GM04504 (cell line): ENCODE data around the gene TGM2.

Experiments used
- DNase-seq: peaks from one replicate; pipeline ENCODE4 v3.0.0-alpha.2; 2012; ENCODE audit warnings: low read depth

The TGM2 gene

DNA sequence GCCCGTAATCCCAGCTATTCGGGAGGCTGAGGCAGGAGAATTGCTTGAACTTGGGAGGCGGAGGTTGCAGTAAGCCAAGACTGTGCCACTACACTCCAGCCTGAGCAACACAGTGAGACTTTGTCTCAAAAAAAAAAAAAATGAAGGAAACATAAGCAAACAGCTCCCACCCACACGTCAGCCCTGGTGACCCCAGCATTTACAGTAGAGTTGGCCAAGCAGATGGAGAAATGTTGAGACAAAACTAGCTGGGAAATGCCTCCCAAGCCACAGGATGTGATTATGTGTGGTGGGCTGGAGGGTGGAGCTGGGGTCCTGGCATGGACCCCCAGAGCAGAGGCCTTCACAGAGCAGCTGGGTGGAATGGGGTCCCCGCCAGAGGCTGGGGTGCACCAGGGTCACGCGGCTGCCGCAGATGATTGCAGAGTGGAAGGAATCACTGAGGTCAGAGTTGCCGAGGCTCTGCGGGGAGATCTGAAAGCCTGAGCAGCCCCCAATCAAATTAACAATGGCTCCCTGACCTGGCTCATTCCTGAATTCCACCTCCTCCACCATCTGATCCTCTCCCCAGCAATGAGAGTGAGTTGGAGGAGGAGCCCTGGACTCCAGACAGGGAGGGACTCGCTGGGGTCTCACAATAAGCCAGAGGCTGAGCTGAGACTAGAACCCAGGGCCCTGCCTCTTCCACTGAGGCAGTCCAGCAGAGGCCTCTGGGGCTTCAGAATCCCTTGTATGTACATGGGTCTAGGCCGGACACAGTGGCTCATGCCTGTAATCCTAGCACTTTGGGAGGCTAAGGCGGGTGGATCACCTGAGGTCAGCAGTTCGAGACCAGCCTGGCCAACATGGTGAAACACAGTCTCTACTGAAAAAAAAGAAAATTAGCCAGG, 34.7 kb upstream of the TGM2 start:
- no peak for DNase-seq

DNA sequence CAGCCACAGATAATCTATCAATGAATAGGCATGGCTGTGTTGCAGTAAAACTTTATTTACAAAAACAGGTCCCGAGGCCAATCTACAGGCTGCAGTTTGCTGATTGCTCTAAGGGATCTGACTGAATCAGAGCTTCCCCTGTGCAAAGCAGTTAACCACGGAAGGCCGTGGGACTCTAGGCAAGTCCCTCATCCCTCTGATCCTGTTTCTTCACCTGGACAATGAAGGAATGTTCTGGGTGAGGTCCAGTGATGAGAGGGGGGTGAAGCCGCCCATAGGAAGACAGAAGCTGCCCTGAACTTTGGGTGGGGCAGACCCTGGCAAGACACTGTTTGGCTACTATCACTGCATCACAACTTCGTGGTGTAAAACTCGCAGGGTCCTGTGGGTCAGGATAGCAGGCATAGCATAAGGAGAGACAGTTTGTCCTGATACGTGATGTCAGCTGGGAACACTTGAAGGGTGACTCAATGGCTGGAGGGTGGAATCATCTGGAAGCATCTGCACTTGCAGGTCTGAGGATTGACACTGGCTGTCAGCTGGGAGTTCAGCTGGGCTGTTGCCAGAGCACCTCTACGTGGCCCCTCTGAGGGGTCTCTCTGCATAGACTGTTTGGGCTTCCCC, 33.3 kb upstream of the TGM2 start:
- DNase-seq = no peak

GRCh38 chr20:38197619-38198018, 32.5 kb upstream of the TGM2 start:
- no peak for DNase-seq

- no peak for DNase-seq
These were observed 32.1 kb upstream of the TGM2 start for GRCh38 chr20:38197217-38197616.

DNA sequence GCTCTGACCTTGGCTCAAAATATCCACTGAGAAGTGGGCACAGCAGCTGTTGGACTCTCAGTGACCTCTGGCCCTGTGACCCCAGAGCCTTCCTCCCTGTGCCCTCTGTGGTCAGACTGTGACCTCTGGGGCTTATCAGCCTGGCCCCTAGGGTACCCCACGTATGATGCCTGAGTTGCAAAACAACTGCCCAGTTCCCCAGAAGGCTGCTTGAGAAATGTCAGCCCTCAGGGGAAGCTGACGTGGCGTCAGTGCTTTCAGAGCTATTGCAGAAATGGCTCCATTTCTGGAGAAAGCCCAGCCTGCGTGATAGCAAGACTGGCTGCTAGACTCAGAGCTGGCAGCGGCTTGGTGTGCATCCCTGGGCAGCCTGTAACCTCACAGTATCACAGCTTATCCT, 31.5 kb upstream of the TGM2 start:
- no peak for DNase-seq

DNA sequence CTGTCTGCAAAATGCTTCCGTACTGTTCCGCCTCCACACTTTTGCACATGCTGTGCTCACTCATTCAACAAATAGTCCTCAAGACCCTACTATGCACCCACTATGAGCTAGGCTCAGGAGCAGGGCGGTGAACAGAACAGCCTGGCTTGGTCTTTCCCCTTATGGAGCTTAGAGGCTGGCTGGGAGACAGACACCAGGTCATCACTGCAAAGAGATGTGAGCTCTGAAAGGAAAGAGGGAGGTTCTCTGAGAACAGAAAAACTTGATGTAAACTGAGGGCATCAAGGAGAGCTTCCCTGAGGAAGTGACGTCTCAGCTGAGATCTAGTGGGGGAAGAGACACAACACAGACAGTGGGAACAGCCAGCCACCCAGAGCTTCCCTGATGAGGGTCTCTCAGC, 31.0 kb upstream of the TGM2 start:
- no peak for DNase-seq

- no peak for DNase-seq
These were observed 30.5 kb upstream of the TGM2 start for GRCh38 chr20:38195521-38195920.

DNA sequence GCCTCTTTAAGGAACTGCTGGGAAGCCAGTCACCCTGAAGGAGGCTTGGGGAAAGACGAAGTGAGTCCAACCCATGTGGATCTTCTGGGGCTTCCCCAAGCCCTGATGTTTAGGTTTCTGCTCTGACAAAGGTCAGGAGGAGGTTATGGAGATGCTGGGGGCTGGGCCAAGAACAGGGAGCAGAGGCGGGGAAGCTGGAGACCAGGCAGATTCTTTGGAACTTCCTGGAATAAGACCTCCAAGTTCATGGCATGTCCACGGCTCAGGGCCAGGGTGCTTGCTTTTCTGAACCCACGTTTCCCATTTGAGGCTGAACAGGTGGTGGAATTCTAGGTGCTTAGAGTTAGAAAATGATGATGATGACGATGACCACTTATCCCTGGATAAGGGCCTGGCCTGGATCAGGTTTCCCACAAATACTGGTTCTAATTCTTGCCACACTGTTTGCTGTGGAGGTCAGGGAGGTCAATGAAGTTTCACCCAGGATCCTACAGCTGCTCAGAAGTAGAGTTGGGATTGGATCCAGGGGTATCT, 30.0 kb upstream of the TGM2 start:
- no peak for DNase-seq

DNA sequence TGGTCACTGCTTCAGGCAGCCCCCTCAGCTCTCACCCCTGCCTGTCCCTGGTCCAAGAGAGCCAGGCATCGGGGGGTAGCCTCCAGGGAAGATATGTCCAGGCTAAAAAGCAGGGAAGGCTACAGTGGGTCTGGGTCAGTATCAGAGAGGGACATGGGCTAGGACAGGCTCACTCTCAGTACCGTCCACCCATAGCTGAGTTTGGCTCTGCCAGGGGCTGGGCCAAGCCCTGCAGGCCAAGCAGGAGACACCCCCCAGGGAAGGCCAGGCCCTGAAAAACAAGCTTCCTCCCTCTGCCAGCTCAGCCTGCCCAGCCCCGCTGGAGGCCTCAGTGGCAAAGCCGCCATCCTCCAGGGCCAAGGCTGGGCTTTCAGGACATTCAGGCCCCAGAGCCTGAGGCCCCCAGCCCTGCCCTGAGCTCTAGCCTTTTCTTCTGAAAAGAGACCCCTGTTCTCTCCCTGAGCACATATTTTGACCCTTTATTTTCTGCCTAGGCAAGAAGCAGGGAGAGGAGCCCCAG, 28.6 kb upstream of the TGM2 start:
- DNase-seq = no peak

DNA sequence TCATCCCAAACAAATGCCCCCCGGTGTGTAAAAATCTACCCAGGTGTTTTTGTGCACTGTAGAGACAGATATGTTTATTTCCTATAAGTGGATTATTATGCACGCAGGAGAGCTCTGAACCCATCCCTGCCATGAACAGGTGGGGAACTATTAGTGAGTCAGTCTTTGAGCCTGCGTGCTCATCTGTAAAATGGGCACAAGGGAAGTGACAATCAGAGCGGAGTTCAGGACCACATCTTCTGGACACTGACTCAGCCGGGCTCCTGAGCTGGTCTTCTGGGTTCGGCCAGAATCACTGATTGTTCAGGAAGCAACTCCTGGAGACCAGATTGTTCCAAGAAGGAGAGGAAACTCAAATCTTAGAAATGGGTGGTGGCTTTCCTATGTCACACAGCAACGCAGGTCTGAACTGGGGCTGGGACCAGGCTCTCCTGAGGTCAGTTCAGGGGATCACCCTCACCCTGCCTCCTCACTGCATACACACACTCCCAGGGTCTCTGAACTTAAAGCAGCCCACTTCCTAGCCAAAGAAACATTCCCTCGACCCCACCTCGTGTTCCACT, 27.3 kb upstream of the TGM2 start:
- no peak for DNase-seq

DNA sequence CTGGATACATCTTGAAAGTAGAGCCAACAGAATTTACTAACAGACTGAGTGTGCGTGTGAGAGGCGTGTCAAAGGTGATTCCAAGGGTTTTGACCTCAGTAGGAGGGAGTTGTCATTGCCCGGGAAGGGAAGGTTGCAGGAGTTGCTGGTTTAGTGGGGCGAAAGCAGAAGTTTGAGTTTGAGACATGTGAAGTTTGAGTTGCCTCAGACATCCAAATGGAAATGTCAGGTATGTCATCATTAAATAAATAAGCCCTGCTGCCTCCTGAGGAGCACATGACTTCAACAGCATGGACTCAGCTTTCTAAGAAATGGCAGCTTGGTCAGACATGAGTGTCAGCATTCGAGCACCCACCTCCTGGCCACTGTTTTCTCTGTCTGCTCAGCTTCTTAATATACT, 26.6 kb upstream of the TGM2 start:
- no peak for DNase-seq

DNA sequence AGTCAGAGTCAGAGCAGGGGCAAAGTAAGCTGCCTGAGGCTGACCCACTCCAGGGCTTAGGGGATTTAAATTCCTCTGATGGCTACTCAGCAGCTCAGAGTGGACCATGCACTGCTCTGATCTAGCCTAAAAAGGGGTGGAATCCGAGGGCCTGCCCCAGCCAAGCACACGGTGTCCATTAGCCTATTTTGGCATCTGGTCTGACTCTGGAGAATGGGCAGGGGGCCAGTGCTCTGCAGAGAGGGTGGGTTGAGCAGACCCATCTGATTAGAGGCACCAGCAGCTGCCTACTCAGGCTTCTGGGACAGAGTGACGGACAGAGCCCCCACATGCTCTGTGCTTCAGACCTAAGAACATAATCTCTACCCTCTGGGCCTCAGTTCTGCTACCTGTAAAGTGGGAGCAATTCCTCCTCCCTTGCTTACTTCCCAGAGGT, 25.9 kb upstream of the TGM2 start:
- DNase-seq = no peak

DNA sequence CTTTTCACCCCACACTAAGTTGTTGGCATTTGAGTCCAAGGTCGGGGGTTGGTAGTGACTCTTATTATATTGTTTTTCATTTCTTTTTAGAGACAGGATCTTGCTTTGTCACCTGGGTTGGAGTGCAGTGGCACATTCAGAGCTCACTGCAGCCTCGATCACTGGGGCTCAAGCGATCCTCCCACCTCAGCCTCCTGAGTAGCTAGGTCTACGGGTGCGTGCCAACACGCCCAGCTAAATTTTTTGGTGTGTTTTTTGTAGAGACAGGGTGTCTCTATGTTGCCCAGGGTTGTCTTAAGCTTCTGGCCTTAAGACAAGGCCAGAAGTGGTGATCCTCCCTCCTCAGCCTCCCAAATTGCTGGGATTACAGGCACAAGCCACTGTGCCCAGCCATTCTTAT, 25.1 kb upstream of the TGM2 start:
- no peak for DNase-seq

- DNase-seq = no peak
These were observed 22.4 kb upstream of the TGM2 start for GRCh38 chr20:38187517-38187916.

- no peak for DNase-seq
These were observed 21.7 kb upstream of the TGM2 start for GRCh38 chr20:38186788-38187221.

DNA sequence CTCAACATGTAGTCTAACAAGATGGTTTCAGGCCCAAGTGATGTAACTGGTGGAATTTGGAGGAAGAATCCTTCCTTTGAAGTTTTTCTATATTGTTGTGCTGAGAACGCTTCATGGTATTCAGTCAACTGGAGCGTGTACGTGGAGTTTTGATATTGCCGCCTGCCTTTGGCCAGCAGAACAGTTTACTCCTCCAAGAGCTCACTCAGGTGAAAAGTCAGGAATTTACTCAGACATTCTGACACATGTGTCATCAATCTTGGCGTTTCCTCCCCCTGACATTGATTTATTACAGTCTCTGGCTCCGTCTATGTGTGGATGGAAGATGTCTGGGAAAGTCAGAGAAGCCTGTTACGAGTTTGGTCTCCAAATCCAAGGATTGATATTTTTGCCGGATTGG, 19.0 kb upstream of the TGM2 start:
- DNase-seq = no peak

DNA sequence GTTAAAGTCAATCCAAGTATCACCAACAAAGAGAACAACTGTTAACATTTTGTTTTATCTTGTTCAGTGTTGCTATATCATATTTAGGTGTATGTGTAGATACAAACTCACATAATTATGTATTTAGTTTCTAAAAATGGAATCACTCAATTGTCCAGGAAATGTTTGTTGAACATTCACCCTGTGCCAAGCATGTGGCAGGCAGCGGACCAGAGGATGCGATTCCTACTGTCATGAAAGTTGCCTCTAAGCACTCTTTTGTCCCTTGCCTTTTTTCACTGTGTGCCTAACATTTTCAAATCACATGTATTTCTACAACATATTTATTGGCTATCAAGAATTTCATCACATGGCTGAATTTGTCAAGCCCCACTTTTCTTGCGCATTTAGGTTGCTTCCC, 16.9 kb upstream of the TGM2 start:
- DNase-seq = no peak

- DNase-seq = no peak
These were observed 16.2 kb upstream of the TGM2 start for GRCh38 chr20:38181207-38181801.

GRCh38 chr20:38180781-38181180, 15.7 kb upstream of the TGM2 start:
- DNase-seq = no peak

DNA sequence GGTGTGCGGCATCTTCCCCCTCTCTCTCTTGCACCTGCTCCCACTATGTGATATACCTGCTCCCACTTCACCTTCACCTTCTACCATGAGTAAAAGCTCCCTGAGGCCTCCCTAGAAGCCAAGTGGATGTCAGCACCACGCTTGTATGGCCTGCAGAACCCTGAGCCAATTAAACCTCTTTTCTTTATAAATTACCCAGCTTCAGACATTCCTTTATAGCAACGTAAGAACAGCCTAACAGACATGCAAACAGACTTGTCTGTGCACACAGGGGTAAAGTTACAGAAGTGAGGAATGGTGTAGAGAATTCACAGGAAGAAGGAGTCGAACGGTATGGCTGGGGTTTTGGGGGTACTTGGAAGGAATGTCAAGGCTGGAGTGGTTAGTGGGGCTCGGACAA, 14.8 kb upstream of the TGM2 start:
- DNase-seq = no peak

GRCh38 chr20:38178581-38178980, 13.5 kb upstream of the TGM2 start:
- DNase-seq = no peak

GRCh38 chr20:38178065-38178491, 13.0 kb upstream of the TGM2 start:
- no peak for DNase-seq
